ENCODE results near the gene CYP51A1. TPM values are rescaled to one million over a fixed set of nuclear protein-coding genes. Genes with fewer than 3 reads are reported as not detected.

The CYP51A1 gene
- total and polyA plus RNA-seq, 8 donors: 9.6 to 43.5 (median 30.4) TPM

GRCh38 chr7:92131093-92131492 is 3.2 kb downstream of the CYP51A1 start:
- Histone ChIP-seq H3K27me3 (no peaks in the 10 kb centered on the region), H3K27ac (no peak overlapping the region), H3K4me3 (no peak overlapping the region), H3K4me1 (peaks cover 0 to 15% (median 4%) of the 10 kb centered on the region in 3 donors), H3K36me3 (peaks cover 0 to 11% (median 0%) of the 10 kb centered on the region in 3 donors), H3K9me3 (no peaks in the 10 kb centered on the region)
- intact Hi-C loops (cut with DNase I): loop anchor here in 1 of 3 donors (10.0 kb wide), 1 partner anchor 314 kb away; the partner anchor contains the start of gene GATAD1
- FAIRE-seq (no peak), ATAC-seq (no peak), DNase-seq (no peak)
- TF ChIP-seq CTCF (IDR thresholded peaks at IDR 0.05): no peak
- 87 to 92% methylated on average over 5 of the region's 5 CpGs for WGBS, 2 donors

- H3K4me1 ChIP-seq: no peaks in the 10 kb centered on the region
- DNase-seq: no peak
- no peaks in the 10 kb centered on the region for H3K9me3 ChIP-seq
- H3K4me3 ChIP-seq: no peak overlapping the region
- FAIRE-seq: no peak
- H3K27me3 ChIP-seq: no peaks in the 10 kb centered on the region
- no peak overlapping the region for H3K27ac ChIP-seq
- ATAC-seq: no peak
- peaks cover 6 to 23% (median 16%) of the 10 kb centered on the region in 3 donors for H3K36me3 ChIP-seq
- TF ChIP-seq CTCF (IDR thresholded peaks at IDR 0.05): no peak
- intact Hi-C loops (cut with DNase I): no loop called here
These were observed 12.6 kb downstream of the CYP51A1 start for GRCh38 chr7:92121681-92122080.

GRCh38 chr7:92119213-92119759 is 15.0 kb downstream of the CYP51A1 start:
- TF ChIP-seq CTCF (IDR thresholded peaks at IDR 0.05): no peak
- intact Hi-C loops (cut with DNase I): no loop called here
- no peaks in the 10 kb centered on the region for H3K9me3 ChIP-seq
- H3K4me1 ChIP-seq: no peaks in the 10 kb centered on the region
- FAIRE-seq (no peak), ATAC-seq (peak in 2 of 4 donors; percentile 60 to 75), DNase-seq (no peak)
- H3K36me3 ChIP-seq: peaks cover 6 to 17% (median 11%) of the 10 kb centered on the region in 3 donors
- H3K27me3 ChIP-seq: no peaks in the 10 kb centered on the region
- no peak overlapping the region for H3K27ac ChIP-seq
- H3K4me3 ChIP-seq: no peak overlapping the region
- WGBS, 2 donors: 91 to 100% methylated on average over 1 of the region's 1 CpG

GRCh38 chr7:92116949-92117348 is 17.3 kb downstream of the CYP51A1 start:
- FAIRE-seq: no peak
- DNase-seq: no peak
- intact Hi-C loops (cut with DNase I): no loop called here
- H3K4me1 ChIP-seq: no peaks in the 10 kb centered on the region
- peak; percentile 52 to 88 (median 74) for ATAC-seq
- H3K9me3 ChIP-seq: no peaks in the 10 kb centered on the region
- H3K27me3 ChIP-seq: no peaks in the 10 kb centered on the region
- WGBS, 2 donors: 43 to 45% methylated on average over 3 of the region's 3 CpGs
- TF ChIP-seq CTCF (IDR thresholded peaks at IDR 0.05): no peak
- H3K36me3 ChIP-seq: peaks cover 0 to 8% (median 4%) of the 10 kb centered on the region in 3 donors
- H3K4me3 ChIP-seq: no peak overlapping the region
- no peak overlapping the region for H3K27ac ChIP-seq

GRCh38 chr7:92115821-92116220 is 18.5 kb downstream of the CYP51A1 start:
- intact Hi-C loops (cut with DNase I): no loop called here
- H3K27me3 ChIP-seq: no peaks in the 10 kb centered on the region
- no peak for ATAC-seq
- H3K36me3 ChIP-seq: no peaks in the 10 kb centered on the region
- no peak for FAIRE-seq
- no peak for TF ChIP-seq CTCF (IDR thresholded peaks at IDR 0.05)
- no peaks in the 10 kb centered on the region for H3K9me3 ChIP-seq
- no peak for DNase-seq
- no peak overlapping the region for H3K27ac ChIP-seq
- no peak overlapping the region for H3K4me3 ChIP-seq
- no peaks in the 10 kb centered on the region for H3K4me1 ChIP-seq
- 88 to 91% methylated on average over 5 of the region's 5 CpGs for WGBS, 2 donors

Measured in pancreas (tissue), 10 donors.